ENCODE data around the gene CLRN3.

CLRN3 gene

GRCh38 chr10:127918572-127918971 lies 25.8 kb upstream of the CLRN3 start:
- no peak for FAIRE-seq

- FAIRE-seq: no peak
Measured at GRCh38 chr10:127916826-127917225, 24.1 kb upstream of the CLRN3 start.

- FAIRE-seq: no peak
Measured at GRCh38 chr10:127915324-127915723, 22.6 kb upstream of the CLRN3 start.

- no peak for FAIRE-seq
Measured at GRCh38 chr10:127913368-127913759, 20.6 kb upstream of the CLRN3 start.

- FAIRE-seq: no peak
Measured at GRCh38 chr10:127912607-127913367, 20.0 kb upstream of the CLRN3 start.

GRCh38 chr10:127911867-127912257 lies 19.1 kb upstream of the CLRN3 start:
- FAIRE-seq: no peak

GRCh38 chr10:127911218-127911866 lies 18.6 kb upstream of the CLRN3 start:
- no peak for FAIRE-seq

- FAIRE-seq: no peak
Measured at GRCh38 chr10:127910464-127910770, 17.7 kb upstream of the CLRN3 start.

GRCh38 chr10:127909716-127910463 lies 17.1 kb upstream of the CLRN3 start:
- FAIRE-seq: no peak

GRCh38 chr10:127908959-127909267 lies 16.2 kb upstream of the CLRN3 start:
- FAIRE-seq: no peak

- no peak for FAIRE-seq
Measured at GRCh38 chr10:127908106-127908958, 15.6 kb upstream of the CLRN3 start.

- no peak for FAIRE-seq
Measured at GRCh38 chr10:127907411-127908105, 14.8 kb upstream of the CLRN3 start.

GRCh38 chr10:127906548-127907377 lies 14.0 kb upstream of the CLRN3 start, which contains the start of gene PTPRE:
Gene PTPRE, plus strand, starts transcription at chr10:127907103. Its CDS starts 133,779 bp downstream, at chr10:128040882.
- no peak for FAIRE-seq

GRCh38 chr10:127905848-127906261 lies 13.1 kb upstream of the CLRN3 start:
- no peak for FAIRE-seq

- no peak for FAIRE-seq
Measured at GRCh38 chr10:127905001-127905847, 12.5 kb upstream of the CLRN3 start.

- FAIRE-seq: no peak
Measured at GRCh38 chr10:127904311-127905000, 11.7 kb upstream of the CLRN3 start.

- FAIRE-seq: no peak
Measured at GRCh38 chr10:127903789-127904188, 11.0 kb upstream of the CLRN3 start.

GRCh38 chr10:127899766-127900387 lies 7.1 kb upstream of the CLRN3 start:
- FAIRE-seq: no peak

GRCh38 chr10:127897177-127897576 lies 4.4 kb upstream of the CLRN3 start:
- FAIRE-seq: no peak
